Measurements from ENCODE around the gene CNTNAP2. TPM values are rescaled to one million over a fixed set of nuclear protein-coding genes. Genes with fewer than 3 reads are reported as not detected.

CNTNAP2 gene
- total and polyA plus RNA-seq, 2 of the 13 experiments (the other 11 are each of a cell fraction or from before 2014, with no cell fraction given) = 0.40 to 0.42 TPM

DNA sequence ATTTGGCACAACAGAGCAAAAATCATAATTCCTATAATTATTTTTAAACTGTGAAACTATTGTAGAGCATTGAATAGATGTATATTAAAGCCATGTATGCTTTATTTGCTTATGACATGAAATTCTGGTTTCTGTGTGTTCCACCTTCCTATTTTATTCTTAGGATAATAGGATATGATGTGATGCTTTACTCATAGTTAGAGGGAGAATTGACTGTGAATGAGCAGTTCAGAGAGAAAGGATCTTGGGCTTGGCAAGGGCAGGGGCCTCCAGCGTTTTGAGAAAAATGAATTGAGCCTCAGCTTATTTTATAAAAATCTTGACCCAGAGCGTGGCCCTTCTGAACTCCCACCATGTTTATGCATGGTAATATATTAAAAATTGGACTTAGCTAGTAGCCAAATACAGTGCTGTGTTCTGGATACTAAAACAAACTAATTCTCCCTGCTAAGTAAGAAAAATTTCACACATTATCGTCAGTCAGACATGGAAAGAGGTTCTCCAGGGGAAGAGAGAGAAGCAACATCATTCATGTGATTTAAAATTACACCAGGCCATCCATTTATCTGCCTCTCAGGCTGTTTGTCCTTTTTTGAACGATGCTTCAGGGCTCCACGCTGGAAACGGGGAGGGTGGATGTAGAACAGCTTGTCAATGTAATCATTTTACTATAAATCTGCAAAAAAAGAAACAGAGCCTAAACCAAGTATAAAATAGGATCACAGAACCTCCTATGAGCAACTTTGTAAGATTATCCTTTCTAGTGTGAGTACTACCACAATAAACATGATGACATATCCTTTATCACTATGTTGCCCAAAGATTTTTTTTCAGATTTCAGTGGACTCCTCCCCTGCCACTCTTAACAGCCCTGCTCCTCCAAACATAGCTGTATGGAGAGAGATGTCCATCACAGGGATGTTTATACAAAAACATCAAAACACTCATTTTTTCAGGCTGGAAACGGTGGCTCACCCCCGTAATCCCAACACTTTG, 2215.9 kb downstream of the CNTNAP2 start (continued):
- TF ChIP-seq, protein P1, sequence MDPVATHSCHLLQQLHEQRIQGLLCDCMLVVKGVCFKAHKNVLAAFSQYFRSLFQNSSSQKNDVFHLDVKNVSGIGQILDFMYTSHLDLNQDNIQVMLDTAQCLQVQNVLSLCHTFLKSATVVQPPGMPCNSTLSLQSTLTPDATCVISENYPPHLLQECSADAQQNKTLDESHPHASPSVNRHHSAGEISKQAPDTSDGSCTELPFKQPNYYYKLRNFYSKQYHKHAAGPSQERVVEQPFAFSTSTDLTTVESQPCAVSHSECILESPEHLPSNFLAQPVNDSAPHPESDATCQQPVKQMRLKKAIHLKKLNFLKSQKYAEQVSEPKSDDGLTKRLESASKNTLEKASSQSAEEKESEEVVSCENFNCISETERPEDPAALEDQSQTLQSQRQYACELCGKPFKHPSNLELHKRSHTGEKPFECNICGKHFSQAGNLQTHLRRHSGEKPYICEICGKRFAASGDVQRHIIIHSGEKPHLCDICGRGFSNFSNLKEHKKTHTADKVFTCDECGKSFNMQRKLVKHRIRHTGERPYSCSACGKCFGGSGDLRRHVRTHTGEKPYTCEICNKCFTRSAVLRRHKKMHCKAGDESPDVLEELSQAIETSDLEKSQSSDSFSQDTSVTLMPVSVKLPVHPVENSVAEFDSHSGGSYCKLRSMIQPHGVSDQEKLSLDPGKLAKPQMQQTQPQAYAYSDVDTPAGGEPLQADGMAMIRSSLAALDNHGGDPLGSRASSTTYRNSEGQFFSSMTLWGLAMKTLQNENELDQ (CRISPR knock-in tag; IDR thresholded peaks at IDR 0.05; ENCODE audit: borderline replicate concordance) = no peak
- TF ChIP-seq GATAD1 (CRISPR knock-in tag; IDR thresholded peaks at IDR 0.05) (no peak), MAFG (CRISPR knock-in tag; IDR thresholded peaks at IDR 0.05) (no peak), ZNF83 (CRISPR knock-in tag; IDR thresholded peaks at IDR 0.05; ENCODE audit: borderline replicate concordance) (no peak), WIZ (CRISPR knock-in tag; IDR thresholded peaks at IDR 0.05) (no peak), SUZ12 (IDR thresholded peaks at IDR 0.05; ENCODE audit: low read depth, low read length) (no peak), ZNF296 (CRISPR knock-in tag; conservative IDR thresholded peaks at IDR 0.05) (no peak)
- TF ChIP-seq, protein P2, sequence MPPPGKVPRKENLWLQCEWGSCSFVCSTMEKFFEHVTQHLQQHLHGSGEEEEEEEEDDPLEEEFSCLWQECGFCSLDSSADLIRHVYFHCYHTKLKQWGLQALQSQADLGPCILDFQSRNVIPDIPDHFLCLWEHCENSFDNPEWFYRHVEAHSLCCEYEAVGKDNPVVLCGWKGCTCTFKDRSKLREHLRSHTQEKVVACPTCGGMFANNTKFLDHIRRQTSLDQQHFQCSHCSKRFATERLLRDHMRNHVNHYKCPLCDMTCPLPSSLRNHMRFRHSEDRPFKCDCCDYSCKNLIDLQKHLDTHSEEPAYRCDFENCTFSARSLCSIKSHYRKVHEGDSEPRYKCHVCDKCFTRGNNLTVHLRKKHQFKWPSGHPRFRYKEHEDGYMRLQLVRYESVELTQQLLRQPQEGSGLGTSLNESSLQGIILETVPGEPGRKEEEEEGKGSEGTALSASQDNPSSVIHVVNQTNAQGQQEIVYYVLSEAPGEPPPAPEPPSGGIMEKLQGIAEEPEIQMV (CRISPR knock-in tag; IDR thresholded peaks at IDR 0.05; ENCODE audit: low read depth) = no peak
